ENCODE measurements around the gene SEMA5A. TPM values are rescaled to one million over a fixed set of nuclear protein-coding genes. Genes with fewer than 3 reads are reported as not detected.

Gene SEMA5A
- total and polyA plus RNA-seq, 2 of the 8 experiments (the other 6 are each of a cell fraction or from before 2014, with no cell fraction given), result 5.3 to 8.9 TPM

DNA sequence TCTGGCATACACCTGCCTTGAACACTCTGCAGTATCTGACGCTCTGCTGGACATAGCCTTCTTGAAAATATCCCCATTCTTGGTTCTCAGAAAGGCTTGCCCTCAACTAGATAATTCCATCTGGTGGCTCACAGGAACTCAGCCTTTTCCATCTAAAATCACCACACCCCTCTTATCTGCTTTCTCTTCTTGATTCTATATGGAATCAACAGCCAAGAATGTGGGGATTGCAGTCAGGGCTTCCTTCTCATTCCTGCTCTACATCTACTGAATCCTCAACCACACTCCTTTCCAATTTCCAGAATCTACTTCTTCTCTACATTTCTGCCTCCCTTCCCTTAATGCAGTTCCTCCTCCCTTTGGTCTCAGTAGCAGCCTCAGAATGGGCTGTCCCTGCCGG lies 170.1 kb downstream of the SEMA5A start (continued):
- TF ChIP-seq CHD7 (IDR thresholded peaks at IDR 0.05; ENCODE audit: insufficient replicate concordance, low read length), result no peak
- TF ChIP-seq NRF1 (IDR thresholded peaks at IDR 0.05; ENCODE audit: low read depth, low read length), result no peak
- no peak for TF ChIP-seq SP2 (IDR thresholded peaks at IDR 0.05; ENCODE audit: low read length)
- no peak for TF ChIP-seq BRCA1 (IDR thresholded peaks at IDR 0.05; ENCODE audit: low read depth, low read length)

All from H1 (cell line).